ENCODE results near the gene MYL2. TPM values are rescaled to one million over a fixed set of nuclear protein-coding genes. Genes with fewer than 3 reads are reported as not detected.

The MYL2 gene
- total RNA-seq, 1 experiment from 2014 or later: not detected

GRCh38 chr12:110923692-110924334, 3.4 kb upstream of the MYL2 start:
- Histone ChIP-seq H3K9me3 (ENCODE audit: low read length) (no peaks in the 10 kb centered on the region), H3K4me3 (ENCODE audit: low read length) (no peak overlapping the region), H3K27ac (ENCODE audit: low read length) (no peak overlapping the region), H3K9ac (ENCODE audit: low read length) (no peak overlapping the region), H2AFZ (ENCODE audit: low read length) (no peak overlapping the region), H3K79me2 (ENCODE audit: low read length) (no peaks in the 10 kb centered on the region), H3K4me1 (ENCODE audit: low read length) (no peaks in the 10 kb centered on the region), H3K27me3 (ENCODE audit: low read length) (no peaks in the 10 kb centered on the region), H3K36me3 (ENCODE audit: insufficient read depth, low read length) (no peaks in the 10 kb centered on the region), H4K20me1 (ENCODE audit: insufficient read depth, low read depth, low read length) (no peaks in the 10 kb centered on the region), H3K4me2 (ENCODE audit: low read depth, low read length, poor library complexity, severe bottlenecking) (no peak overlapping the region), H3K9me2 (replicated peaks; ENCODE audit: insufficient read depth, low read length) (no peaks in the 10 kb centered on the region)
- no peak for DNase-seq

DNA sequence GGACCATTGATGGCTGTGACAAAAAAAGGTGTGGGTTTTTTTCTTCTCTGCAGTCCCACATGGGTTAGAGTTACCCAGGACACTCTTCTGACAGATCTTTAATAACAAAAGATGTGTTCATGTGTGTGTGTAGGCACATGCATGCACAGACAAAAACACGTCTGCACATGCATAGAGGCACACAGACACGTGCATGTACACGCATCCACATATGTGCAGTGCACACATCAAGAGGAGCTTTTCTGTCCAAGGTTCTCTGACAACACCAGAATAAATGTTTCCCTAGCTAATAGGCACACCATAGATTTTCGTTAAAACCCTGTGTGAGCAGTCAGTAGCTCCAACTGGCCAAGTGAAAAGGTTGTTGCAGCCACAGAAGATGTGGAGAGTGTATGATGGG, 2.8 kb upstream of the MYL2 start:
- Histone ChIP-seq H3K27me3 (ENCODE audit: low read length) (no peaks in the 10 kb centered on the region), H4K20me1 (ENCODE audit: insufficient read depth, low read depth, low read length) (no peaks in the 10 kb centered on the region), H3K9me2 (replicated peaks; ENCODE audit: insufficient read depth, low read length) (no peaks in the 10 kb centered on the region), H3K9me3 (ENCODE audit: low read length) (no peaks in the 10 kb centered on the region), H3K27ac (ENCODE audit: low read length) (no peak overlapping the region), H3K9ac (ENCODE audit: low read length) (no peak overlapping the region), H2AFZ (ENCODE audit: low read length) (no peak overlapping the region), H3K79me2 (ENCODE audit: low read length) (no peaks in the 10 kb centered on the region), H3K4me1 (ENCODE audit: low read length) (no peaks in the 10 kb centered on the region), H3K4me2 (ENCODE audit: low read depth, low read length, poor library complexity, severe bottlenecking) (no peak overlapping the region), H3K4me3 (ENCODE audit: low read length) (no peak overlapping the region), H3K36me3 (ENCODE audit: insufficient read depth, low read length) (no peaks in the 10 kb centered on the region)
- no peak for DNase-seq

DNA sequence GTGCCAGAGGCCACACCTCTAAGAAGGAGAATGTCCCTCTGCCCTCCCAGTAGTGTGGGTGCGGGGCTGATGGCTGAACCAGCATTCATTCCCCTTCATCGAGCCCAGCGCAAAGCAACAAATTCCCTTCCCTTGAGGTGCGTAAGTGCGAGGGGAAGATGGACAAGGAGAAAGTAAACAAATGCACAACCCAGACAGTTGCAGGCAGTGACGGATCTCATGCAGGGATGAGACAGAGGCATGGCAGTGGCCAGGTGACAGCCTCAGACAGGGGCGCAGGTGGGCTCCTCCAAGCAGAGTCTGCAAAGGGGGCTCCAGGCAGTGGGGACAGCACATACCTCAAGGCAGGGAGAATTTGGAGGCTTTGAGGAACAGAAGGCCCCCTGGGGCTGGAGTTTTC, 2.3 kb upstream of the MYL2 start:
- Histone ChIP-seq H3K4me1 (ENCODE audit: low read length) (no peaks in the 10 kb centered on the region), H4K20me1 (ENCODE audit: insufficient read depth, low read depth, low read length) (no peaks in the 10 kb centered on the region), H3K36me3 (ENCODE audit: insufficient read depth, low read length) (no peaks in the 10 kb centered on the region), H3K27ac (ENCODE audit: low read length) (no peak overlapping the region), H3K4me3 (ENCODE audit: low read length) (no peak overlapping the region), H3K9me3 (ENCODE audit: low read length) (no peaks in the 10 kb centered on the region), H3K9me2 (replicated peaks; ENCODE audit: insufficient read depth, low read length) (no peaks in the 10 kb centered on the region), H3K27me3 (ENCODE audit: low read length) (no peaks in the 10 kb centered on the region), H3K79me2 (ENCODE audit: low read length) (no peaks in the 10 kb centered on the region), H3K4me2 (ENCODE audit: low read depth, low read length, poor library complexity, severe bottlenecking) (no peak overlapping the region), H3K9ac (ENCODE audit: low read length) (no peak overlapping the region), H2AFZ (ENCODE audit: low read length) (no peak overlapping the region)
- DNase-seq: no peak

DNA sequence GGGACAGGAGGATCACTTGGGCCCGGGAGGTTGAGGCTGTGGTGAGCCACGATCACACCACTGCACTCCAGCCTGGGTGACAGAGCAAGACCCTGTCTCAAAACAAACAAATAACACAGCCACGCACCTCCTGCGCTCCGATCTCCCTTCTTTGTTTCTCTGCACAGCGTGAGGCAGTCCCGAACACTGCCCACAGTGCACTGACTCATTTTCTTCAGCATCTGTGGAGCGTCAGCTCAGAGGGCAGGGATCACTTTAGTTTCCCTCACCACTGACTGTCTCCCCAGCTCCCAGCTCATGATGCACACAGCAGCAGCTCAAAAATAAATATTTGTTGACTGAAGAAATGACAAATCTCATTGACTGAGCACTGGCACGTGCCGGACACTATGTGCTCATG, 883 bp upstream of the MYL2 start:
- Histone ChIP-seq H3K4me1 (ENCODE audit: low read length) (no peaks in the 10 kb centered on the region), H3K9me3 (ENCODE audit: low read length) (no peaks in the 10 kb centered on the region), H4K20me1 (ENCODE audit: insufficient read depth, low read depth, low read length) (no peaks in the 10 kb centered on the region), H3K79me2 (ENCODE audit: low read length) (no peaks in the 10 kb centered on the region), H2AFZ (ENCODE audit: low read length) (no peak overlapping the region), H3K27ac (ENCODE audit: low read length) (no peak overlapping the region), H3K4me2 (ENCODE audit: low read depth, low read length, poor library complexity, severe bottlenecking) (no peak overlapping the region), H3K9me2 (replicated peaks; ENCODE audit: insufficient read depth, low read length) (no peaks in the 10 kb centered on the region), H3K27me3 (ENCODE audit: low read length) (no peaks in the 10 kb centered on the region), H3K36me3 (ENCODE audit: insufficient read depth, low read length) (no peaks in the 10 kb centered on the region), H3K4me3 (ENCODE audit: low read length) (no peak overlapping the region), H3K9ac (ENCODE audit: low read length) (no peak overlapping the region)
- no peak for DNase-seq

- no peak for DNase-seq
- Histone ChIP-seq H3K4me1 (ENCODE audit: low read length) (no peaks in the 10 kb centered on the region), H3K9me2 (replicated peaks; ENCODE audit: insufficient read depth, low read length) (no peaks in the 10 kb centered on the region), H3K79me2 (ENCODE audit: low read length) (no peaks in the 10 kb centered on the region), H3K27me3 (ENCODE audit: low read length) (no peaks in the 10 kb centered on the region), H3K36me3 (ENCODE audit: insufficient read depth, low read length) (no peaks in the 10 kb centered on the region), H4K20me1 (ENCODE audit: insufficient read depth, low read depth, low read length) (no peaks in the 10 kb centered on the region), H3K27ac (ENCODE audit: low read length) (no peak overlapping the region), H2AFZ (ENCODE audit: low read length) (no peak overlapping the region), H3K9ac (ENCODE audit: low read length) (no peak overlapping the region), H3K4me2 (ENCODE audit: low read depth, low read length, poor library complexity, severe bottlenecking) (no peak overlapping the region), H3K9me3 (ENCODE audit: low read length) (no peaks in the 10 kb centered on the region), H3K4me3 (ENCODE audit: low read length) (no peak overlapping the region)
These were observed 659 bp downstream of the MYL2 start for GRCh38 chr12:110919720-110920119.

GRCh38 chr12:110917961-110918360, 2.4 kb downstream of the MYL2 start:
- H3K9me2 ChIP-seq (replicated peaks; ENCODE audit: insufficient read depth, low read length): no peaks in the 10 kb centered on the region
- H3K9me3 ChIP-seq (ENCODE audit: low read length): no peaks in the 10 kb centered on the region
- H3K36me3 ChIP-seq (ENCODE audit: insufficient read depth, low read length): no peaks in the 10 kb centered on the region
- H3K9ac ChIP-seq (ENCODE audit: low read length): no peak overlapping the region
- DNase-seq: no peak
- no peak overlapping the region for H3K4me3 ChIP-seq (ENCODE audit: low read length)
- no peak overlapping the region for H3K4me2 ChIP-seq (ENCODE audit: low read depth, low read length, poor library complexity, severe bottlenecking)
- peaks cover 7% of the 10 kb centered on the region for H3K4me1 ChIP-seq (ENCODE audit: low read length)
- no peaks in the 10 kb centered on the region for H3K27me3 ChIP-seq (ENCODE audit: low read length)
- no peaks in the 10 kb centered on the region for H3K79me2 ChIP-seq (ENCODE audit: low read length)
- no peaks in the 10 kb centered on the region for H4K20me1 ChIP-seq (ENCODE audit: insufficient read depth, low read depth, low read length)
- H3K27ac ChIP-seq (ENCODE audit: low read length): no peak overlapping the region
- H2AFZ ChIP-seq (ENCODE audit: low read length): no peak overlapping the region

DNA sequence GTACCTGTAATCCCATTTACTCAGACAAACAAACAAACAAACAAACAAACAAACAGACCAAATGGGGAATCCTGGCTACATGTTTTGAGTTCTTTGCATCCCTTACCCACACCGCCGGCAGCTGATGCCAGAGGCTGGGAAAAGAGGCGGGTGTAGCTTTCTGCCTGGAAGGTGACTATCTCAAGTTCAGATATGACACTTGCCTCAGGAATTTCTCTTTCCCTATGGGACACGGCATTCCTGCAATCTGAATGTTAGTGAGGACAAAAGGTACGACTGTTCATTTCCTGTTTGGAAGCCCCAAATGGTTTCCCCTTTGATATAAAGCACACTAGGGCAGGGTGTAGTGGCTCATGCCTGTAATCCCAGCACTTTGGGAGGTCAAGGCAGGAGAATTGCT, 2.9 kb downstream of the MYL2 start:
- Histone ChIP-seq H3K27ac (ENCODE audit: low read length) (no peak overlapping the region), H3K9me2 (replicated peaks; ENCODE audit: insufficient read depth, low read length) (no peaks in the 10 kb centered on the region), H3K4me1 (ENCODE audit: low read length) (peaks cover 8% of the 10 kb centered on the region), H3K79me2 (ENCODE audit: low read length) (no peaks in the 10 kb centered on the region), H3K4me3 (ENCODE audit: low read length) (no peak overlapping the region), H4K20me1 (ENCODE audit: insufficient read depth, low read depth, low read length) (no peaks in the 10 kb centered on the region), H3K4me2 (ENCODE audit: low read depth, low read length, poor library complexity, severe bottlenecking) (no peak overlapping the region), H3K9ac (ENCODE audit: low read length) (no peak overlapping the region), H2AFZ (ENCODE audit: low read length) (no peak overlapping the region), H3K36me3 (ENCODE audit: insufficient read depth, low read length) (no peaks in the 10 kb centered on the region), H3K9me3 (ENCODE audit: low read length) (no peaks in the 10 kb centered on the region), H3K27me3 (ENCODE audit: low read length) (no peaks in the 10 kb centered on the region)
- DNase-seq: no peak

DNA sequence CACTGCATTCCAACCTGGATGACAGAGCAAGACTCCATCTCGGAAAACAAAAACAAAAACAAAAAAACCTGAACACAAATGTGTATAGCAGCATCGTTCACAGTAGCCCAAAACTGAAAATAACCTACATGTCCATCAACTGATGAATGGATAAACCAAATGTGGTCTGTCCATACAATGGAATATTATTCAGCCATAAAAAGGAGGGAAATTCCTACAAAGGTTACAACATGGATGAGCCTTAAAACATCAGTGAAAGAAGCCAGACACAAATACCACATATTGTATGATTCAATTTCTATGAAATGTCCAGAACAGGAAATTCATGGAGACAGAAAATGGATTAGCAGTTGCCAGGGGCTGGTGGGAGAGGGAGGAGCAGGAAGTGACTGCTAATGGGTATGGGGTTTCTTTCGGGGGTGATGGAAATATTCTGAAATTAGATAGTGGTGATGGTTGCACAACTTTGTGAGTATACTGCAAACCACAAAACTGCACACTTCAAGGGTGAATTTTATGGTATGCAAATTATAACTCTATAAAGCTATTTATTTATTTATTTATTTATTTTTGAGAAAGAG, 4.0 kb downstream of the MYL2 start:
- peaks cover 8% of the 10 kb centered on the region for H3K4me1 ChIP-seq (ENCODE audit: low read length)
- no peaks in the 10 kb centered on the region for H3K9me3 ChIP-seq (ENCODE audit: low read length)
- no peaks in the 10 kb centered on the region for H3K9me2 ChIP-seq (replicated peaks; ENCODE audit: insufficient read depth, low read length)
- no peak overlapping the region for H3K9ac ChIP-seq (ENCODE audit: low read length)
- H3K4me3 ChIP-seq (ENCODE audit: low read length): no peak overlapping the region
- no peak overlapping the region for H3K4me2 ChIP-seq (ENCODE audit: low read depth, low read length, poor library complexity, severe bottlenecking)
- H2AFZ ChIP-seq (ENCODE audit: low read length): no peak overlapping the region
- H3K27me3 ChIP-seq (ENCODE audit: low read length): no peaks in the 10 kb centered on the region
- DNase-seq: no peak
- no peaks in the 10 kb centered on the region for H4K20me1 ChIP-seq (ENCODE audit: insufficient read depth, low read depth, low read length)
- no peaks in the 10 kb centered on the region for H3K36me3 ChIP-seq (ENCODE audit: insufficient read depth, low read length)
- H3K79me2 ChIP-seq (ENCODE audit: low read length): no peaks in the 10 kb centered on the region
- no peak overlapping the region for H3K27ac ChIP-seq (ENCODE audit: low read length)

All from Karpas-422 (cell line).